ENCODE data around the gene IPO5.

IPO5 gene

DNA sequence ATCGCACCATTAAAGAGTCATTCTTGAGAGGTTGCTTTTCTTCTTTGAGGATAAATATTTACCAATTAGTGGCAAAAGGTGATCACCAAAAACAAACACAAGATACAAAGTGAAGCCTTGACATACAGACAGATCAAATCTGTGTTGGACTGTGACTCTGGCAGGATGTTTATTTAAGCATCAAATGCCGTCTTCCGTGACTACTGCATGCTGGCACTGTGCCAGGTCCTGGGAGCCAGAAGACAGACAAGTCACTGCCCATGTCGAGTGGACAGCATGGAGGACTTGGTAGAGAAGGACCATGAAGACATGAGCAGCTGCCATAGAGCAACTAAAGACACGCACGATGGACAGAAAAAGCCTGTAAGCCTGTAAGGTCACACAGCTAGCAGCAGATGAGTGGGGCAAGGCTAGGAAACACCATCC, 96.6 kb downstream of the IPO5 start:
- peak; percentile 41 for DNase-seq (ENCODE audit: low read depth)
- TF ChIP-seq, protein P1, sequence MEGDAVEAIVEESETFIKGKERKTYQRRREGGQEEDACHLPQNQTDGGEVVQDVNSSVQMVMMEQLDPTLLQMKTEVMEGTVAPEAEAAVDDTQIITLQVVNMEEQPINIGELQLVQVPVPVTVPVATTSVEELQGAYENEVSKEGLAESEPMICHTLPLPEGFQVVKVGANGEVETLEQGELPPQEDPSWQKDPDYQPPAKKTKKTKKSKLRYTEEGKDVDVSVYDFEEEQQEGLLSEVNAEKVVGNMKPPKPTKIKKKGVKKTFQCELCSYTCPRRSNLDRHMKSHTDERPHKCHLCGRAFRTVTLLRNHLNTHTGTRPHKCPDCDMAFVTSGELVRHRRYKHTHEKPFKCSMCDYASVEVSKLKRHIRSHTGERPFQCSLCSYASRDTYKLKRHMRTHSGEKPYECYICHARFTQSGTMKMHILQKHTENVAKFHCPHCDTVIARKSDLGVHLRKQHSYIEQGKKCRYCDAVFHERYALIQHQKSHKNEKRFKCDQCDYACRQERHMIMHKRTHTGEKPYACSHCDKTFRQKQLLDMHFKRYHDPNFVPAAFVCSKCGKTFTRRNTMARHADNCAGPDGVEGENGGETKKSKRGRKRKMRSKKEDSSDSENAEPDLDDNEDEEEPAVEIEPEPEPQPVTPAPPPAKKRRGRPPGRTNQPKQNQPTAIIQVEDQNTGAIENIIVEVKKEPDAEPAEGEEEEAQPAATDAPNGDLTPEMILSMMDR (IDR thresholded peaks at IDR 0.05; ENCODE audit: control insufficient read depth, extremely low read depth, insufficient read depth), result no peak
- no peak overlapping the region for H3K4me3 ChIP-seq (ENCODE audit: low read depth, low read length)

GRCh38 chr13:98052412-98052811, 98.9 kb downstream of the IPO5 start:
- DNase-seq (ENCODE audit: low read depth), result no peak
- TF ChIP-seq, protein P1 (IDR thresholded peaks at IDR 0.05; ENCODE audit: control insufficient read depth, extremely low read depth, insufficient read depth), result no peak

DNA sequence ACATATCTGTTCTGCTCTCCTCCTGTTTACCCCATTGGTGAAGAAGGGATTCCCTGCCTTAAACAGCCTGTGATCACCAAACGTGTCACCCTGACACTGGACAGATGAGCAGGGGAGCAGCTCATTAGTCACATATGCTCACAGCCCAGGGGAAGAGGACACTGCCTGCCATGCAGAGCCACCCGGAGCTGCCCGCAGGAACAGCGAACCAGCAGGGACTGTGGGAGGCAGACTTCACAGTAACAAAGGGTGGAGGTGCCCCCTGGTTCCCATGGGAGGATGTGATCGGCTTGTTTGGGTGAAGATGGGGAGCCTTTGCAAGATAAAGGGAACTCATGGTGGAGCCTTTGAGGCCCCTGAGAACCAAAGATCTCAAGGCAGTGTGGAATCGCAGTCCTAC, 100.8 kb downstream of the IPO5 start:
- TF ChIP-seq, protein P1 (IDR thresholded peaks at IDR 0.05; ENCODE audit: control insufficient read depth, extremely low read depth, insufficient read depth), result no peak
- DNase-seq (ENCODE audit: low read depth), result no peak
- no peak overlapping the region for H3K4me3 ChIP-seq (ENCODE audit: low read depth, low read length)

More at GRCh38 chr13:98052412-98052811, 98.9 kb downstream of the IPO5 start:
- H3K4me3 ChIP-seq (ENCODE audit: low read depth, low read length), result no peak overlapping the region

GRCh38 chr13:98055623-98056022, 102.1 kb downstream of the IPO5 start:
- no peak overlapping the region for H3K4me3 ChIP-seq (ENCODE audit: low read depth, low read length)
- TF ChIP-seq, protein P1 (IDR thresholded peaks at IDR 0.05; ENCODE audit: control insufficient read depth, extremely low read depth, insufficient read depth), result no peak
- DNase-seq (ENCODE audit: low read depth), result no peak

DNA sequence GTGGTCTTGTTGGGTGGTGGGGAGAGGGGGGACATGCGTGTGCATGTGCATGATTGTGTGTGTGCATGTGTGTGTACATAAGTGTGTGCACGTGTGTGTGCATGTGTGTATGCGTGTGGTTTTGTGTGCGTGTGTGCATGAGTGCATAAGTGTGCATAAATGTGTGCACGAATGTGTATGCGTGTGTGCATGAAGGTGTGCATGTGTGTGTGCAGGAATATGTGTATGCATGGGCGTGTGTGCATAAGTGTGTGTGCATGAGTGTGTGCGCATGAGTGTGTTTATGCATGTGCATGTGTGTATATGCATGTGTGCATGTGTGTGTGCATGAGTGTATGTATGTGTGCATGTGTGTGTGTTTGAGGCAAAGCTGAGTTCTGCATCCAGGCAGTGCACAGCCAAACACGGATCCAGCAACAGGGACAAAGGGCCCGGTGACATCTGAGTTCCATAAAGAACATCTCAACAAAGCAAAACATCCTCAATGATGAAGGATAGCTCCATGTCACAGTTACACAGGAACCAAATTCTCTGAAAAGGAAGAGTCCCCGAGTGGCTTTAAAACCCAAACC, 103.5 kb downstream of the IPO5 start:
- DNase-seq (ENCODE audit: low read depth), result no peak
- TF ChIP-seq, protein P1 (IDR thresholded peaks at IDR 0.05; ENCODE audit: control insufficient read depth, extremely low read depth, insufficient read depth), result no peak
- H3K4me3 ChIP-seq (ENCODE audit: low read depth, low read length), result no peak overlapping the region

DNA sequence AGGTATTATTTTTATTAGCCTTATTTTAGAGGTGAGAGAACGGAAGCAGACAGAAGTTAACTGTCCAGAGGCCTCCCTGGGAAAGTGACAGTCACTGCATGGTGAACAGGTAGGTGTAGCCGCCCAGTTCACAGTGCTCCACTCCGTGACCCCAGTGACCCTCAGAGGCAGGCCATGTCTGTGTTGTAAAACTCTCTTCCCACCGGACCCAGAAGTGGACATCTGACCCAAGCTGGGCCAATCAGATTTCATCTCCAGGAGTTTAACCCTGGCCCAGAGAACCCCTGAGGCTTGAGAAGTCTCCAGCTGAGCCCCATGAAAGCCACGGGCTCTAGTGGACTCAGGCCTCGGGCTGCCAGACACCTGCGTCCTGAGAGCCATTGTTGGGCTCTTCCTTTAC, 105.8 kb downstream of the IPO5 start:
- no peak for DNase-seq (ENCODE audit: low read depth)
- TF ChIP-seq, protein P1 (IDR thresholded peaks at IDR 0.05; ENCODE audit: control insufficient read depth, extremely low read depth, insufficient read depth), result no peak
- H3K4me3 ChIP-seq (ENCODE audit: low read depth, low read length), result no peak overlapping the region

GRCh38 chr13:98060282-98060681, 106.8 kb downstream of the IPO5 start:
- DNase-seq (ENCODE audit: low read depth), result no peak
- no peak overlapping the region for H3K4me3 ChIP-seq (ENCODE audit: low read depth, low read length)
- TF ChIP-seq, protein P1 (IDR thresholded peaks at IDR 0.05; ENCODE audit: control insufficient read depth, extremely low read depth, insufficient read depth), result no peak
